ENCODE measurements around the gene H2AZ1. TPM values are rescaled to one million over a fixed set of nuclear protein-coding genes. Genes with fewer than 3 reads are reported as not detected.
A peak's percentile ranks its signal among the peaks of the same experiment; 100 is the strongest.

The H2AZ1 gene
- total RNA-seq, 1 experiment from 2014 or later = 372 TPM

GRCh38 chr4:99979872-99980271 lies 29.8 kb upstream of the H2AZ1 start:
- Histone ChIP-seq H3K27ac (no peak overlapping the region), H3K9me3 (ENCODE audit: insufficient read depth, low read depth) (no peaks in the 10 kb centered on the region), H3F3A (ENCODE audit: insufficient read depth, low read depth) (no peaks in the 10 kb centered on the region), H3K79me2 (ENCODE audit: low read depth) (no peaks in the 10 kb centered on the region), H2AFZ (no peak overlapping the region), H3K36me3 (ENCODE audit: low read depth) (no peaks in the 10 kb centered on the region), H3K4me2 (no peak overlapping the region), H3K4me1 (replicated peaks; ENCODE audit: insufficient read depth) (no peaks in the 10 kb centered on the region), H4K20me1 (ENCODE audit: insufficient read depth) (no peaks in the 10 kb centered on the region), H3K4me3 (no peak overlapping the region), H3K9me2 (ENCODE audit: insufficient read depth) (no peaks in the 10 kb centered on the region), H3K27me3 (ENCODE audit: insufficient read depth, low read depth) (no peaks in the 10 kb centered on the region)
- ChIA-PET CTCF (no interaction called here), POLR2A (ENCODE audit: unreplicated experiment) (no interaction called here)
- TF ChIP-seq EZH2 (IDR thresholded peaks at IDR 0.05; ENCODE audit: low read depth) (no peak), CTCF (conservative IDR thresholded peaks at IDR 0.05) (no peak)
- intact Hi-C loops (cut with micrococcal nuclease; ENCODE audit: unreplicated experiment) = no loop called here
- no peak for DNase-seq
- BruUV-seq (replicated peaks) = no TSS peak

- Histone ChIP-seq H3K27me3 (ENCODE audit: insufficient read depth, low read depth) (no peaks in the 10 kb centered on the region), H3K9me2 (ENCODE audit: insufficient read depth) (no peaks in the 10 kb centered on the region), H3K27ac (no peak overlapping the region), H3K9me3 (ENCODE audit: insufficient read depth, low read depth) (no peaks in the 10 kb centered on the region; the same call in 1 of the 2 replicates), H3K4me1 (replicated peaks; ENCODE audit: insufficient read depth) (peaks cover 8% of the 10 kb centered on the region; the same call in 1 of the 2 replicates), H3K79me2 (ENCODE audit: low read depth) (no peaks in the 10 kb centered on the region), H3K36me3 (ENCODE audit: low read depth) (no peaks in the 10 kb centered on the region), H3F3A (ENCODE audit: insufficient read depth, low read depth) (no peaks in the 10 kb centered on the region), H4K20me1 (ENCODE audit: insufficient read depth) (no peaks in the 10 kb centered on the region), H3K4me2 (no peak overlapping the region), H2AFZ (no peak overlapping the region), H3K4me3 (no peak overlapping the region)
- intact Hi-C loops (cut with micrococcal nuclease; ENCODE audit: unreplicated experiment) = no loop called here
- ChIA-PET CTCF (no interaction called here), POLR2A (ENCODE audit: unreplicated experiment) (no interaction called here)
- DNase-seq = no peak
- no TSS peak for BruUV-seq (replicated peaks)
- TF ChIP-seq EZH2 (IDR thresholded peaks at IDR 0.05; ENCODE audit: low read depth) (no peak), CTCF (conservative IDR thresholded peaks at IDR 0.05) (no peak)
Measured at GRCh38 chr4:99971453-99972111, 21.5 kb upstream of the H2AZ1 start.

- Histone ChIP-seq H3K79me2 (ENCODE audit: low read depth) (no peaks in the 10 kb centered on the region), H3K4me2 (no peak overlapping the region), H3K9me2 (ENCODE audit: insufficient read depth) (no peaks in the 10 kb centered on the region), H3K4me1 (replicated peaks; ENCODE audit: insufficient read depth) (peaks cover 8% of the 10 kb centered on the region; the same call in 1 of the 2 replicates), H4K20me1 (ENCODE audit: insufficient read depth) (no peaks in the 10 kb centered on the region), H3K9me3 (ENCODE audit: insufficient read depth, low read depth) (no peaks in the 10 kb centered on the region), H3K36me3 (ENCODE audit: low read depth) (no peaks in the 10 kb centered on the region), H3F3A (ENCODE audit: insufficient read depth, low read depth) (no peaks in the 10 kb centered on the region), H2AFZ (no peak overlapping the region), H3K27ac (no peak overlapping the region), H3K4me3 (no peak overlapping the region), H3K27me3 (ENCODE audit: insufficient read depth, low read depth) (no peaks in the 10 kb centered on the region)
- ChIA-PET POLR2A (ENCODE audit: unreplicated experiment) (no interaction called here), CTCF (no interaction called here)
- peak in 1 of 2 experiments; percentile 36 for DNase-seq
- no peak for TF ChIP-seq EZH2 (IDR thresholded peaks at IDR 0.05; ENCODE audit: low read depth)
- TF ChIP-seq CTCF (conservative IDR thresholded peaks at IDR 0.05) = no peak
- BruUV-seq (replicated peaks) = no TSS peak
- intact Hi-C loops (cut with micrococcal nuclease; ENCODE audit: unreplicated experiment) = no loop called here
Measured at GRCh38 chr4:99968330-99968729, 18.3 kb upstream of the H2AZ1 start.
